Glutamatergic neuron (in vitro differentiated cells): Measurements from ENCODE around the gene ADRA2C. TPM values are rescaled to one million over a fixed set of nuclear protein-coding genes. Genes with fewer than 3 reads are reported as not detected.

Source experiments
- DNase-seq: peaks from one replicate; pipeline ENCODE4 v3.0.0; 2022
- H3K27ac Mint-ChIP-seq: one replicate; pipeline ENCODE4 v1.8.0; 2020; ENCODE audit warnings: mild to moderate bottlenecking, mixed read lengths, inconsistent platforms; ENCODE audit not compliant: unreplicated experiment
- H3K27me3 Mint-ChIP-seq: one replicate; pipeline ENCODE4 v1.8.0; 2020; ENCODE audit warnings: mild to moderate bottlenecking, moderate library complexity, mixed read lengths, inconsistent platforms; ENCODE audit not compliant: unreplicated experiment
- H3K36me3 Mint-ChIP-seq: one replicate; pipeline ENCODE4 v1.8.0; 2020; ENCODE audit warnings: mild to moderate bottlenecking, mixed read lengths, inconsistent platforms; ENCODE audit not compliant: unreplicated experiment
- H3K4me1 Mint-ChIP-seq: one replicate; pipeline ENCODE4 v1.8.0; 2020; ENCODE audit warnings: mild to moderate bottlenecking, low read depth, mixed read lengths, inconsistent platforms; ENCODE audit not compliant: unreplicated experiment
- H3K4me3 Mint-ChIP-seq: one replicate; pipeline ENCODE4 v1.8.0; 2020; ENCODE audit warnings: mild to moderate bottlenecking, mixed read lengths, inconsistent platforms; ENCODE audit not compliant: unreplicated experiment
- H3K9me3 Mint-ChIP-seq: one replicate; pipeline ENCODE4 v1.8.0; 2020; ENCODE audit warnings: mild to moderate bottlenecking, moderate library complexity, mixed read lengths, inconsistent platforms; ENCODE audit not compliant: unreplicated experiment
- total RNA-seq: library from RNA; stranded (reverse); fragmentation: NEBNext Ultra II Directional; extraction: Animal tissue kit (Norgen Biotek cat#: 25700); gene quantifications from one replicate; pipeline ENCODE4 v1.2.1, GENCODE V29; 2021; ENCODE audit not compliant: unreplicated experiment
- TF ChIP-seq, protein P1 (sequence below): fragments of 200-600 bp; sonication (generic); IDR thresholded peaks from one replicate; pipeline ENCODE4 v1.5.0; 2021; ENCODE audit not compliant: partially characterized antibody, unreplicated experiment

The ADRA2C gene
- total RNA-seq, 1 donor from 2014 or later = 4.8 TPM

DNA sequence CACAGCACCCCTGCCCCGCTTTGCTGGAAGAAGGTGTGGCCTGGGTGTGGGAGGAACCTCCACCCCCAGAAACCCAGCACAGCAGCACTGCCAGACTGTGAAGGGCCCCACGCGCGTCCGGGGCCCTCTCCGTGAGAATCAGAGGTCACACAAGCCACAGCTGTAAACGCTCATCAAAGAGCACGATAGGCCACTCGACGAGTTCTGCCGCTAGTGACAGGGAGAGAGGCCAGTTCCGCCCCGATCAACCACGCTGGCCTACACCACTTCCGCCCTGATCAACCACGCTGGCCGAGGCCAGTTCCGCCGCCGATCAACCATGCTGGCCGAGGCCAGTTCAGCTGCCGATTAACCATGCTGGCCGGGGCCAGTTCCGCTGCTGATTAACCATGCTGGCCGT, 25.9 kb upstream of the ADRA2C start:
- TF ChIP-seq, protein P1, sequence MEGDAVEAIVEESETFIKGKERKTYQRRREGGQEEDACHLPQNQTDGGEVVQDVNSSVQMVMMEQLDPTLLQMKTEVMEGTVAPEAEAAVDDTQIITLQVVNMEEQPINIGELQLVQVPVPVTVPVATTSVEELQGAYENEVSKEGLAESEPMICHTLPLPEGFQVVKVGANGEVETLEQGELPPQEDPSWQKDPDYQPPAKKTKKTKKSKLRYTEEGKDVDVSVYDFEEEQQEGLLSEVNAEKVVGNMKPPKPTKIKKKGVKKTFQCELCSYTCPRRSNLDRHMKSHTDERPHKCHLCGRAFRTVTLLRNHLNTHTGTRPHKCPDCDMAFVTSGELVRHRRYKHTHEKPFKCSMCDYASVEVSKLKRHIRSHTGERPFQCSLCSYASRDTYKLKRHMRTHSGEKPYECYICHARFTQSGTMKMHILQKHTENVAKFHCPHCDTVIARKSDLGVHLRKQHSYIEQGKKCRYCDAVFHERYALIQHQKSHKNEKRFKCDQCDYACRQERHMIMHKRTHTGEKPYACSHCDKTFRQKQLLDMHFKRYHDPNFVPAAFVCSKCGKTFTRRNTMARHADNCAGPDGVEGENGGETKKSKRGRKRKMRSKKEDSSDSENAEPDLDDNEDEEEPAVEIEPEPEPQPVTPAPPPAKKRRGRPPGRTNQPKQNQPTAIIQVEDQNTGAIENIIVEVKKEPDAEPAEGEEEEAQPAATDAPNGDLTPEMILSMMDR = no peak
- Mint-ChIP-seq H3K36me3 (peaks cover 13% of the 10 kb centered on the region), H3K4me1 (peaks cover 5% of the 10 kb centered on the region), H3K9me3 (peaks cover 20% of the 10 kb centered on the region), H3K27me3 (peaks cover 18% of the 10 kb centered on the region), H3K4me3 (no peak overlapping the region), H3K27ac (no peak overlapping the region)
- DNase-seq = no peak

DNA sequence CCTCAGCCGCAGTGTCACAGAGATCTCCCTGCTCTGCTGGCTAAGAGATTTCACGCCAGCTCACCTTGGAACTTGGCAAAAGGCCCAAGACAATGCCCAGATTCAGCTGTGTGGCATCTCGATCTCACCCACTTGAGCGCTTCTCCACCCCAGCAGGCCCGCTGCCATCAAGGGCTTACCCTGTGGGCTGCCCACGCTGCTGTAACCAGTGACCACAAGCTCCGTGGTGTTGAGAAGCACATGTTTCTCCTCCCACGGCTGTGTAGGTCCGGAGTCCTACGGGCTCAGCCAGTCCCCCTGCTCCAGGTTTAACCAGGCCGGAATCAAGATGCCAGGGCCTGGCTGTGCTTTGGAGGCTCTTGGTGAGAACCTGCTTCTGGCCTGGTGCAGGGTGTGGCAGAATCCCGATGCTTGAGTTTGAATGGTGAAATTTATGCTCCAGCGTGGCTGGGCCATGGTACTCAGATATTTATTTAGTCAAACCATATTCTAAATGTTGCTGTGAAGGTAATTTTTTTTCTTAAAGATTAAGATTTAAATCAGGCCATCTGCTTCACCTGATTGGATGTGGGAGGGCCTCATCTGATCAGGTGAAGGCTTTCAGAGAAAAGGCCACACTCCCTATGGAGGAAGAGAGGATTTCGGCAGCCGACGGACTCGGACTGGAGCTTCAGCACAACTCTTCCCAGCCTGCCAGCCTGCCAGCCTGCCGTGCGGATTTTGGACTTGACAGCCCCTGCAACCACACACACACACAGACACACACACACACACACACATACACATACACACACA, 24.8 kb upstream of the ADRA2C start:
- no peak for DNase-seq
- H3K9me3 Mint-ChIP-seq = peaks cover 18% of the 10 kb centered on the region
- no peak overlapping the region for H3K27ac Mint-ChIP-seq
- H3K27me3 Mint-ChIP-seq = peaks cover 14% of the 10 kb centered on the region
- TF ChIP-seq, protein P1 = no peak
- H3K4me1 Mint-ChIP-seq = peaks cover 7% of the 10 kb centered on the region
- H3K4me3 Mint-ChIP-seq = no peak overlapping the region
- H3K36me3 Mint-ChIP-seq = peaks cover 8% of the 10 kb centered on the region

DNA sequence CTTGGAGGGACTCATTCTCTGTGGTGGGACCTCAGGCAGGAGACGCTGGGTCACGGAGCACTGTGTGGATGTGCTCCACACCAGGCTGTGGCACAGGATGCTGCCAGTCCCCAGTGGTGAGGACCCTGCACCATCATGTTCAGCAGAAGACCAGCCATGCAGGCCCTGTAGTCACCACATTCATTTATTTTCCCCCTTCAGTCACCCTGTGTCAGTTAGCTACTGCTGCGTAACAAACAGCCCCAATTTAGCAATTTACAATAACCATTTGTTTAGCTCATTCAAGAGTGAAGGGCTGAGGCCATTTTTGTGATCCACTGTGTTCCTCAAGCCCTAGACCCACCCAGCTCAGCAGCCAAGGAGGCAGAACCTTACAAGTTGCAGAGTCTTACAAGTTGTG, 23.6 kb upstream of the ADRA2C start:
- no peak overlapping the region for H3K4me3 Mint-ChIP-seq
- peaks cover 22% of the 10 kb centered on the region for H3K9me3 Mint-ChIP-seq
- H3K27me3 Mint-ChIP-seq = peaks cover 16% of the 10 kb centered on the region
- DNase-seq = no peak
- H3K36me3 Mint-ChIP-seq = peaks cover 7% of the 10 kb centered on the region
- TF ChIP-seq, protein P1 = no peak
- peaks cover 4% of the 10 kb centered on the region for H3K4me1 Mint-ChIP-seq
- H3K27ac Mint-ChIP-seq = no peak overlapping the region

DNA sequence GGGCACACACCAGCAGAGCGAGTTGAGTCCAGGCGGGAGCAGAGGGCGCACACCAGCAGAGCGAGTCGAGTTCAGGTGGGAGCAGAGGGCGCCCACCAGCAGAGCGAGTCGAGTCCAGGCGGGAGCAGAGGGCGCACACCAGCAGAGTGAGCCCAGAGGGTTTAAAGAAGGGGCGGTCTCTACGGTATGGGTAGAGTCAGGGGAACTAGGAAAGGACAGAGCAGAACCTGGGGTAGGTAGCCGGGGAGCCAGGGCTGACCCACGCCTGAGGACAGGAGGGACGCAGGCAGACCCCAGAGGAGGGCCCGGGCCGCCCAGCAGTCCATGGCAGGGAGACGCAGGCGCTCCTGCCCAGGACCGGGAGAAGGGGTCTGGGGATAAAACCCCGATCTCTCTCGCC, 22.0 kb upstream of the ADRA2C start:
- no peak for DNase-seq
- peaks cover 11% of the 10 kb centered on the region for H3K4me1 Mint-ChIP-seq
- peaks cover 22% of the 10 kb centered on the region for H3K9me3 Mint-ChIP-seq
- TF ChIP-seq, protein P1 = no peak
- no peak overlapping the region for H3K4me3 Mint-ChIP-seq
- peaks cover 7% of the 10 kb centered on the region for H3K36me3 Mint-ChIP-seq
- H3K27ac Mint-ChIP-seq = no peak overlapping the region
- peaks cover 13% of the 10 kb centered on the region for H3K27me3 Mint-ChIP-seq

DNA sequence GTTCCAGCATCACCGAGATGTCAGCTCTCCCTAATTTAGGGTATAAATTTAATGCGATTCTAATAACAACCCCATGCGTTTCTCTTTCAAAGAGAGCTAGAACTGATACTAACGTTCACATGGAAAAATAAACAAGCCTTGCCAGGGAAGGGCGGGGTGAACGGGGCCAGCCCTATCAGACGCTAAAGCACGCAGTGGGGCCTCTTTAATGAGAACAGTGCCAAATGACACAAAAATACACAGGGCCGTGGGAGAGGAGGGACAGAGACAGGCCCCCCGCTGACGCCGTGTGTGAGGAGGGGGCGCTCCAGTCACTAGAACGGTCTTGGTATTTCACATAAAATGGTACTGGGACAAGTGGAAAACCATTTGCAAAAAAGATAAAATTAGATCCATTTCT, 21.3 kb upstream of the ADRA2C start:
- Mint-ChIP-seq H3K4me3 (no peak overlapping the region), H3K27ac (no peak overlapping the region), H3K27me3 (peaks cover 13% of the 10 kb centered on the region), H3K4me1 (peaks cover 12% of the 10 kb centered on the region), H3K9me3 (peaks cover 22% of the 10 kb centered on the region), H3K36me3 (peaks cover 7% of the 10 kb centered on the region)
- DNase-seq = no peak
- TF ChIP-seq, protein P1 = no peak
